ENCODE results near the gene LRRC7.

Gene LRRC7

DNA sequence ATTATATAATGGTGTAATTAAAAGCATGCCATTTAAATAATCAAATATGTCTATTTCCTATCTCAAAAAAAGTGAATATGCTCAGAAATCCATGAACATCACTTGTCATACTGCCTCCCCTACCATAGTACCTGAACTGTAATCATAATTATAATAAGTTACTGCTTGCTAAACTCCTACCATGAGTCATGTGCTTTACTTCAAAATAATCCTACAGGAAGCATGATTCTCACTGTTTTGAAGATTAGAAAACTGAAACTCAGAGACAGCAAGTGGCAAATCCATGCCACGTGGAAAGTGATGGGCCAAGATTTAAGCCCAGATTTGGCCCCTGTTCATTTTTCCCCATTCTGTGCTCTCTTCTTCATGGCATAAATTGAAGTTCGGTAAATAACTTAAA is 5.2 kb downstream of the LRRC7 start:
- Histone ChIP-seq H3K4me2 (ENCODE audit: insufficient read depth, low read length) (no peak overlapping the region), H2AFZ (ENCODE audit: low read depth, low read length) (no peak overlapping the region), H3K36me3 (ENCODE audit: insufficient read depth, low read length) (no peaks in the 10 kb centered on the region), H3K9me3 (ENCODE audit: insufficient read depth, low read length, severe bottlenecking) (no peaks in the 10 kb centered on the region), H3K4me1 (ENCODE audit: insufficient read depth, low read length) (no peaks in the 10 kb centered on the region), H3K4me3 (ENCODE audit: low read depth in 1 of 2, low read length in 2 of 2) (no peak overlapping the region), H3K79me2 (ENCODE audit: insufficient read depth, low read length) (no peaks in the 10 kb centered on the region), H4K20me1 (ENCODE audit: insufficient read depth, low read length) (no peaks in the 10 kb centered on the region), H3K9ac (ENCODE audit: low read depth, low read length) (no peak overlapping the region), H3K27me3 (ENCODE audit: insufficient read depth, low read length, poor library complexity) (no peaks in the 10 kb centered on the region), H3K27ac (ENCODE audit: low read length) (no peak overlapping the region)
- ATAC-seq (ENCODE audit: insufficient read depth, low read depth), result no peak
- TF ChIP-seq, protein P1, sequence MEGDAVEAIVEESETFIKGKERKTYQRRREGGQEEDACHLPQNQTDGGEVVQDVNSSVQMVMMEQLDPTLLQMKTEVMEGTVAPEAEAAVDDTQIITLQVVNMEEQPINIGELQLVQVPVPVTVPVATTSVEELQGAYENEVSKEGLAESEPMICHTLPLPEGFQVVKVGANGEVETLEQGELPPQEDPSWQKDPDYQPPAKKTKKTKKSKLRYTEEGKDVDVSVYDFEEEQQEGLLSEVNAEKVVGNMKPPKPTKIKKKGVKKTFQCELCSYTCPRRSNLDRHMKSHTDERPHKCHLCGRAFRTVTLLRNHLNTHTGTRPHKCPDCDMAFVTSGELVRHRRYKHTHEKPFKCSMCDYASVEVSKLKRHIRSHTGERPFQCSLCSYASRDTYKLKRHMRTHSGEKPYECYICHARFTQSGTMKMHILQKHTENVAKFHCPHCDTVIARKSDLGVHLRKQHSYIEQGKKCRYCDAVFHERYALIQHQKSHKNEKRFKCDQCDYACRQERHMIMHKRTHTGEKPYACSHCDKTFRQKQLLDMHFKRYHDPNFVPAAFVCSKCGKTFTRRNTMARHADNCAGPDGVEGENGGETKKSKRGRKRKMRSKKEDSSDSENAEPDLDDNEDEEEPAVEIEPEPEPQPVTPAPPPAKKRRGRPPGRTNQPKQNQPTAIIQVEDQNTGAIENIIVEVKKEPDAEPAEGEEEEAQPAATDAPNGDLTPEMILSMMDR (IDR thresholded peaks at IDR 0.05; ENCODE audit: borderline replicate concordance, extremely low read depth, low read length, poor library complexity, severe bottlenecking), result no peak
- TF ChIP-seq EZH2 (IDR thresholded peaks at IDR 0.05; ENCODE audit: borderline replicate concordance, low read depth, low read length, severe bottlenecking), result no peak
- no peak for DNase-seq

DNA sequence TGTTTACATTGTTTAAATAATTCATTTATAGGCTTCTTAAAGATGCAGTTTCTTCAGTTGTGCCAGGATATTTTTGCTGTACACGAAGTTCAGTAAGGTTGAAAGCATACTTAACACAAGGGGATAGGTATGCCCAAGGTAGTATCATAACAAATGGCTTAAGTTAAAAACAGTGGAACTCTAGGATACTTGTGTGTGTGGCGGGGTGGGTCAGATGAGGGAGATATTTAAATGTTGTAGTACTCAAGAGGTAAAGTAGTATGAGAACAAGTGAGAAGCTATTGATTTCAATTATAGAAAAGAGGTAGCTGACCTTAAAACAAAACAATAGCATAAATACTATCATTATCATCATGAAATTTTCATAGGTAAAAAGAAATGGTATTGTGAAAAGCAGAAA is 6.2 kb downstream of the LRRC7 start:
- H3K27me3 ChIP-seq (ENCODE audit: insufficient read depth, low read length, poor library complexity), result no peaks in the 10 kb centered on the region
- H3K4me1 ChIP-seq (ENCODE audit: insufficient read depth, low read length), result no peaks in the 10 kb centered on the region
- no peak overlapping the region for H3K9ac ChIP-seq (ENCODE audit: low read depth, low read length)
- H3K36me3 ChIP-seq (ENCODE audit: insufficient read depth, low read length), result no peaks in the 10 kb centered on the region
- no peak for TF ChIP-seq EZH2 (IDR thresholded peaks at IDR 0.05; ENCODE audit: borderline replicate concordance, low read depth, low read length, severe bottlenecking)
- TF ChIP-seq, protein P1 (IDR thresholded peaks at IDR 0.05; ENCODE audit: borderline replicate concordance, extremely low read depth, low read length, poor library complexity, severe bottlenecking), result no peak
- no peak overlapping the region for H2AFZ ChIP-seq (ENCODE audit: low read depth, low read length)
- no peak overlapping the region for H3K27ac ChIP-seq (ENCODE audit: low read length)
- H3K9me3 ChIP-seq (ENCODE audit: insufficient read depth, low read length, severe bottlenecking), result no peaks in the 10 kb centered on the region
- no peaks in the 10 kb centered on the region for H3K79me2 ChIP-seq (ENCODE audit: insufficient read depth, low read length)
- no peak overlapping the region for H3K4me3 ChIP-seq (ENCODE audit: low read depth in 1 of 2, low read length in 2 of 2)
- ATAC-seq (ENCODE audit: insufficient read depth, low read depth) (no peak), DNase-seq (no peak)
- no peak overlapping the region for H3K4me2 ChIP-seq (ENCODE audit: insufficient read depth, low read length)
- no peaks in the 10 kb centered on the region for H4K20me1 ChIP-seq (ENCODE audit: insufficient read depth, low read length)

DNA sequence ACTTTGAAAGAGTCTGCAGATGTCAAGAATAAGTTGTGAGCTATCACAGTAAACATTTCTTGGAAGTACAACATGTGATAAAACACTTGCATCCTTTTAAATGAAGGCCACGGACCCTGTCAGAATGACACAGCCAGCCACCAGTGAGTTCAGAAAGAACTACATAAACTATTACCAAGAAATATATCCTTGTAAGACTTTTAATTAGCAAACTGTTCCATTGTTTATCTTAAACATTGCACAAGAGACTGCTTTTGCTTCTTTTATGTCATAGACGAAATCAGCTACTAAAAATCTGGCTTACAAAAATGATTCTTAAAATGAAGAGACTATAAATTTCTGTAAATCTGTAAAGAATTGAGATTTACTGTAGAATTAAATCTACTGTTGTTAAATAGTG is 17.9 kb downstream of the LRRC7 start:
- H3K79me2 ChIP-seq (ENCODE audit: insufficient read depth, low read length), result no peaks in the 10 kb centered on the region
- H3K9ac ChIP-seq (ENCODE audit: low read depth, low read length), result no peak overlapping the region
- no peak overlapping the region for H3K4me2 ChIP-seq (ENCODE audit: insufficient read depth, low read length)
- no peak overlapping the region for H3K27ac ChIP-seq (ENCODE audit: low read length)
- no peaks in the 10 kb centered on the region for H4K20me1 ChIP-seq (ENCODE audit: insufficient read depth, low read length)
- no peaks in the 10 kb centered on the region for H3K36me3 ChIP-seq (ENCODE audit: insufficient read depth, low read length)
- H2AFZ ChIP-seq (ENCODE audit: low read depth, low read length), result no peak overlapping the region
- no peaks in the 10 kb centered on the region for H3K4me1 ChIP-seq (ENCODE audit: insufficient read depth, low read length)
- H3K9me3 ChIP-seq (ENCODE audit: insufficient read depth, low read length, severe bottlenecking), result no peaks in the 10 kb centered on the region
- no peaks in the 10 kb centered on the region for H3K27me3 ChIP-seq (ENCODE audit: insufficient read depth, low read length, poor library complexity)
- ATAC-seq (ENCODE audit: insufficient read depth, low read depth) (no peak), DNase-seq (no peak)
- H3K4me3 ChIP-seq (ENCODE audit: low read depth in 1 of 2, low read length in 2 of 2), result no peak overlapping the region
- TF ChIP-seq, protein P1 (IDR thresholded peaks at IDR 0.05; ENCODE audit: borderline replicate concordance, extremely low read depth, low read length, poor library complexity, severe bottlenecking), result no peak
- no peak for TF ChIP-seq EZH2 (IDR thresholded peaks at IDR 0.05; ENCODE audit: borderline replicate concordance, low read depth, low read length, severe bottlenecking)

DNA sequence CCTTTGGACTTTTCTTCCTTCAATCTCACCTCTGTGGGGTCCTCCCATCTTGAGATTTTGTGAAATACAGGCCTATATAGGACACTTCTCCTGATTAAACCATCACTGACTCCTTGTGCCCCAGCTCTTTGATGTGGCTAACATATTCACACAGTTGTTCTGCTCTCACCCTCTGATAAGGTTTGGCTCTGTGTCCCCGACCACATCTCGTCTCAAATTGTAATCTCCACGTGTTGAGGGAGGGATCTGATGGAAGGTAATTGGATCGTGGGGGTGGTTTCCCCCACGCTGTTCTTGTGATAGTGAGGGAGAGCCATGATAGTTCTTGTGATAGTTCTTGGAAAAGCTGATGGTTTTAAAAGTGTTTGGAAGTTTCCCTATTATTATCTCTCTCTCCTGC is 19.7 kb downstream of the LRRC7 start:
- Histone ChIP-seq H3K79me2 (ENCODE audit: insufficient read depth, low read length) (no peaks in the 10 kb centered on the region), H3K4me2 (ENCODE audit: insufficient read depth, low read length) (no peak overlapping the region), H2AFZ (ENCODE audit: low read depth, low read length) (no peak overlapping the region), H3K27me3 (ENCODE audit: insufficient read depth, low read length, poor library complexity) (no peaks in the 10 kb centered on the region), H3K36me3 (ENCODE audit: insufficient read depth, low read length) (no peaks in the 10 kb centered on the region), H3K9me3 (ENCODE audit: insufficient read depth, low read length, severe bottlenecking) (no peaks in the 10 kb centered on the region), H3K4me3 (ENCODE audit: low read depth in 1 of 2, low read length in 2 of 2) (no peak overlapping the region), H4K20me1 (ENCODE audit: insufficient read depth, low read length) (no peaks in the 10 kb centered on the region), H3K27ac (ENCODE audit: low read length) (no peak overlapping the region), H3K4me1 (ENCODE audit: insufficient read depth, low read length) (no peaks in the 10 kb centered on the region), H3K9ac (ENCODE audit: low read depth, low read length) (no peak overlapping the region)
- no peak for TF ChIP-seq EZH2 (IDR thresholded peaks at IDR 0.05; ENCODE audit: borderline replicate concordance, low read depth, low read length, severe bottlenecking)
- TF ChIP-seq, protein P1 (IDR thresholded peaks at IDR 0.05; ENCODE audit: borderline replicate concordance, extremely low read depth, low read length, poor library complexity, severe bottlenecking), result no peak
- DNase-seq (no peak), ATAC-seq (ENCODE audit: insufficient read depth, low read depth) (no peak)

Measured in DND-41 (cell line).